Fibroblast of mammary gland (primary cell): Measurements from ENCODE around the gene UBAC1.

Experiments
- DNase-seq: peaks from one replicate; pipeline ENCODE4 v3.0.0-alpha.2; 2010; ENCODE audit warnings: low read depth
- H3K4me3 ChIP-seq: 2 replicates; pipeline ENCODE4 v1.5.1; 2011; ENCODE audit warnings: low read depth, mild to moderate bottlenecking, low read length, moderate library complexity; ENCODE audit not compliant: control insufficient read depth
- TF ChIP-seq, protein P1 (sequence below): conservative IDR thresholded peaks from 2 replicates; pipeline ENCODE4 v1.5.1; 2011; ENCODE audit warnings: low read depth, low read length, inconsistent platforms; ENCODE audit not compliant: control insufficient read depth, insufficient read depth

UBAC1 gene

DNA sequence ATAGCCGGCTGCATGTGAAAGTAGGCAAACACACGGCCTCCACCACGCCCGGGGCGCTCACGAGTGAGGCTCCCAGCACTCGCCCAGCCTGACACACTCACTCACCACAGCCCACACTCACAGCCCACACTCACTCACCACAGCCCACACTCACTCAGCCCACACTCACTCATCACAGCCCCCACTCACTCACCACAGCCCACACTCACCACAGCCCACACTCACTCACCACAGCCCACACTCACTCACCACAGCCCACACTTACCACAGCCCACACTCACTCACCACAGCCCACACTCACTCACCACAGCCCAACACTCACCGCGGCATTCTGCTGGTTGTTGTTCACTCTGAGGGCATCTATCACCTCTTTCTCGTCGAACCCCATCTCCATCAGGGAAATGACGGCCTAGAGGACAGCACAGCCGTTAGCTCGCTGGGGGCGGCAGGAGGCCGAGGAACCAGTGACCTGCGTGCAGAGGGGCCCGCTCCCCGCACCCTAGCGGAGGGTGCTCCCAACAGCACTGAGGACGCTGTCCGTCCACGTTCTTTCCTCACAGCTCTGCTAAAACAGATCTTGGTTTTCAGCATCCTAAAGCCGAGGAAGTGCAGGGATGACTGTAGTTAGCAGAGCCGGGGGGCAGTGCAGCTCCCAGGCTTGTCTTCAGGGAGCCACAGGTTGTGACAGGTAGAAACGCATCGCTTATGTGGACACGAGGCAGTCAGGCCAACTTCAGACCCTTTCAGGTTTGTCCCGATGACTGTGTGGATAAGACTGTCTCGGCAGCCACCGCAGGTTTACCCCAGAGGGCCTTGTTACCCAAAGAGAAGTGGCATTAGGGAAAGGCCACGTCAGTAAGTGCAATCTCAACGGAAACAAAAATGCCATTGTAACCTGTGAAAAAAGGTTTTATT is 21.6 kb downstream of the UBAC1 start:
- no peak for DNase-seq

DNA sequence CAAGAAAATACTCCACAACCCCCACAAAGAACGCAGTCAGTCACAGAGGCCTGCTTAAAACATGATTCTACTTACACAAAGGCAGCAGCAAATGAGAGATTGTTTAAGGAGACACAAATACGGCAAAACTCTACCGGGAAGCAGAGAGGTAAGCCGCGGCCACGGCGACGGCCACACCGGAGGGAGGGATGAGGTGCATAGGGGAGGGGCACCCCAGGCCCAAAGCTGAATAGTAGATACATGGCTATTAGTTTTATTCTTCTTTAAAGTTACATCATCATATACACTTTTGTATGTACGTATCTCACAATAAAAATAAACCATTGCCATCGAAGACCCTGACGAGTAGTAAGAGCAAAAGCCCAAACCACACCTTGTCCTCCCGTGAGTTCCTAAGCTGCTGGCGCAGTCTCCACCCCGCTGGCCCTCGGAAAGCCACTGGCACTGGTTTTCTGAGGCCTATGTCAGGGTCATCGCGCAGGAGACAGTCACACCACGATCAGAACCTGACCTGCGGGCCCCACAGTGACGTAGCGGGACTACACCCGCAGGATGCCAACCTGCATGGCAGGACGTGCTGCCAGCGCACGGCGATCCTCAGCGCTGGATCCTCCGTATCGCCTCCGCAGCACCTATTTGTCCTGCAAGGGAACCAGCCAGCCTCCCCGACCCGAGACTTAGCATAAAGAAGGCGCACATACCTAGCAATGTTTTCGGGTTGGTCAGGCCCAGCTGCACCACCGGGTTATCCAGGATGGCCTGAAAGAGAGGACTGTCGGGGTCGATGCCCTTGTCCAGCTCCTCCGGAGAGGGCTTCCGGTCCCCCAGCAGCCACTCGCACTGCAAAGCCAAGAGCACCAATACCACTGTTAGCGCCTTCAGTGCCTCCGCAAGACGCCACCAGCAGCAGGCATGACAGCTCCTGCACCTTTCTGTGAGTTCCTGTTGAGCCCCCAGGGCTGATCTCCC is 23.4 kb downstream of the UBAC1 start:
- TF ChIP-seq, protein P1, sequence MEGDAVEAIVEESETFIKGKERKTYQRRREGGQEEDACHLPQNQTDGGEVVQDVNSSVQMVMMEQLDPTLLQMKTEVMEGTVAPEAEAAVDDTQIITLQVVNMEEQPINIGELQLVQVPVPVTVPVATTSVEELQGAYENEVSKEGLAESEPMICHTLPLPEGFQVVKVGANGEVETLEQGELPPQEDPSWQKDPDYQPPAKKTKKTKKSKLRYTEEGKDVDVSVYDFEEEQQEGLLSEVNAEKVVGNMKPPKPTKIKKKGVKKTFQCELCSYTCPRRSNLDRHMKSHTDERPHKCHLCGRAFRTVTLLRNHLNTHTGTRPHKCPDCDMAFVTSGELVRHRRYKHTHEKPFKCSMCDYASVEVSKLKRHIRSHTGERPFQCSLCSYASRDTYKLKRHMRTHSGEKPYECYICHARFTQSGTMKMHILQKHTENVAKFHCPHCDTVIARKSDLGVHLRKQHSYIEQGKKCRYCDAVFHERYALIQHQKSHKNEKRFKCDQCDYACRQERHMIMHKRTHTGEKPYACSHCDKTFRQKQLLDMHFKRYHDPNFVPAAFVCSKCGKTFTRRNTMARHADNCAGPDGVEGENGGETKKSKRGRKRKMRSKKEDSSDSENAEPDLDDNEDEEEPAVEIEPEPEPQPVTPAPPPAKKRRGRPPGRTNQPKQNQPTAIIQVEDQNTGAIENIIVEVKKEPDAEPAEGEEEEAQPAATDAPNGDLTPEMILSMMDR = no peak
- H3K4me3 ChIP-seq = no peak overlapping the region
- DNase-seq = no peak

More for the DNA sequence above, 21.6 kb downstream of the UBAC1 start:
- TF ChIP-seq, protein P1 = no peak
- H3K4me3 ChIP-seq = no peak overlapping the region

DNA sequence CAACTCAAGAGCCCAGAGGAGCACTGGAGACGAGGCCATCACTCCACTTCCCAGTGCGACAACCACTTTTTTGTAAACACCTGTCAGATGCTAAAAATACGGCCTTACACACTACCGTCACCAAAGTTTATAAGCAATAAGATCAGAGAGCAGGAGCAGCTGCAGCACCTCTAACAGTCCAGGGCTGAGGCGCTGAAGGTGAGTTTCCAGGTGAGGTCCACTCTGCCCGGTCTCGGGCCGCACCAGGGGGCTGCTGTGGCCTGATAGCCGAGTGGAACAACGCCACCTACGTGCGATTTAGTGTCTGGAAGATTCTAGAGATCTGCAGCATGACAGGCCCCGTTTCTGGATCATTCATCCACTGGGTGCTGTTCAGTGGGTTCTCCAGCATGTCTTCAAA is 28.1 kb downstream of the UBAC1 start:
- DNase-seq = no peak

GRCh38 chr9:135932656-135933055 is 28.5 kb downstream of the UBAC1 start:
- H3K4me3 ChIP-seq = no peak overlapping the region
- no peak for DNase-seq
- TF ChIP-seq, protein P1 = no peak

More for the DNA sequence above, 28.1 kb downstream of the UBAC1 start:
- TF ChIP-seq, protein P1 = no peak
- no peak overlapping the region for H3K4me3 ChIP-seq

GRCh38 chr9:135931349-135931820 is 29.8 kb downstream of the UBAC1 start:
- no peak for DNase-seq
- H3K4me3 ChIP-seq = no peak overlapping the region
- TF ChIP-seq, protein P1 = no peak
